NCI-H1417 treated with DMSO at 0.1 percent for 48 hours (cell line): ENCODE results near the gene NDST3.
"Not testable (repeated sequence)": the region's sequence is repeated elsewhere in the genome, so short reads cannot be mapped to it uniquely, and the experiment has no call there.

ENCODE experiments used
- DNase-seq: peaks from one replicate; lab custom pipeline; 2025; lab: John Stamatoyannopoulos, UW

Gene NDST3

DNA sequence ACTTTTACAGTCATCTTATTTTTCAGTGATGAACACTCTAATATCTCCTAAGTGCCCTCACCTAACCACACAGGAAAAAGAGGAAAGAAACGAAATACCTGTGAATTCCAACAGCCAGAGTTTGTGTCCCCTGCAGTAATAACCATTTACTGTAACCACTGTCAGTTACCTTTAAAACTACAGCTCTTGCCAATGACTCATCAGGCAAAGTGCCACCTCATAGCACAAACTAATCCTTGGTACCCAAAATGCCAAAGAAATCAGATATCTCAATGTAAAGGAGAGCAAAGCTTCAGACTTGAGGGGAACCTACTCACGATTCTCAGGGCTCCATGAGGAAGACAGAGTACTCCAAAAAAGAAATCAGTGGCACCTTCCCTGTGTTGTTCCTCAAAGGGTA is 146.5 kb downstream of the NDST3 start:
- no peak for DNase-seq

DNA sequence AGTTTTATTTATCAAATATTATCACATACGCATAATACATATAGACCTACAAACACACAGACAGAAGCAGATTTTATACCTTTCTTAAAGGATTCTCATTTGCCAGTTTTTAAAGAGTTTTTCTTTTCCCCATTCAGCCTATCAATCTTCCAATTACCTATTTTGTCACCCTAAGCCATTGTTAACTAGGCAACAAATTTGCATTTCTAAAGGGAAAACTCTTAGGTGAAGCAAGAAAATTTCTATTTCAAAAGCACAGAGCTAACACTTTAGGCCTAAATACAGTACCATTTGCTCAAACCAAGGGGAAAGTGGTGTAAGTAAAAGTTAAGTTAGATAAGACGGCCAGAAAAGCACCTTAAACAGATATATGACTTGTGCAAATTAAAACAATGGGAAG is 156.6 kb downstream of the NDST3 start:
- DNase-seq = no peak

DNA sequence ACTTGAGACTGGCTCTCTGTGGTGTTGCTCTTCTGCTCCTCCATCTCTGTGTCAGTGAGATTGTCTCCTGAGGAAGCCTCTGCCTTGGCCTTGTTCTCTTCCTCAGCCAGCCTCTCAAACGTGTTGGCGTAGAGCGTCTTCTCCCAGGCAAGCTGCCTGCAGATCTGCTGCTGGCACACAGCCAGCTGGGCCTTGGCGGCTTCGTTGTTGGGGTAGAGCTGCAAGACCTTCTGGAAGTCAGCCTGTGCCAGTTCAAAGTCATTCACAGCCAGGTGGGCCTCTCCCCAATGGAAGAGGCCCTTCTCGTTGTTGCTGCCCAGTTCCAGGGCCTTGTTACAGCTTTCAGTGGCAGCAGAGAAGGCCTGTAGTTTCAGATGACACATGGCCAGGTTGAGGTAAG is 159.1 kb downstream of the NDST3 start:
- DNase-seq = no peak

DNA sequence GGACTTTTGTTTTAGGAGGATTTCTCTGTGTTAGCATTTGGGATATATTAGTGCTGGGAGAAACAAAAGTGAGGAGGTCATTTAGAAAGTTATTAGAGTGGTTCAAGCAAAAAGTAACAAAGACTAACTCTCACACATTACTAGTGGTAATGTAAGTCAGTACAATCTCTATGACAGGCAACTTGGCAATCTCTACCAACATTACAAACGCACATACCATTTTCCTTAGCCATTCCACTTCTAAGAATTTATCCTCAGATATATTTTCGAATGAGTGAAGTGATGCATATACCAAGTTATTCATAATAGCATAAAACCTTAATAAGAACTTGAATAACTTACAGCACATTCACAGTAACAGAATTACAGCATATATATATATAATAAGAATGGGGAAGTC is 172.3 kb downstream of the NDST3 start:
- DNase-seq = no peak

DNA sequence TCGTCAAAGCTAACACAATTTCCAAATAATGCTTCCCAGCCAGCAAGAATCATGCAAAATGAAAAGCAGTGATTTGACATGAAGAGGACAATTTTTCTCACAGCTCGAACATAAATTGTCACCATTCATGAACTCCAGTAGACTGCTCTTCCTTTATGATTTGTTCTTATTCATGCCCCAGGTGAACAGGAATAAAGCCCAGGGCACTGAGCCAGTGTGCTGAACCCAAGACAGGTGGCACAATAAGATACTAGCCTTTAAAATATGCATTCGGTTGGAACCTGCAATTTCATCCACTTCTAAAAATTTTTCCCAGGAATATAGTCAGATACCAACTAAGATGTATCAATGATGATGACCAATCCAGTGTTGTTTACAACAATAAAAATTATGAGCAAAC is 178.8 kb downstream of the NDST3 start:
- no peak for DNase-seq

DNA sequence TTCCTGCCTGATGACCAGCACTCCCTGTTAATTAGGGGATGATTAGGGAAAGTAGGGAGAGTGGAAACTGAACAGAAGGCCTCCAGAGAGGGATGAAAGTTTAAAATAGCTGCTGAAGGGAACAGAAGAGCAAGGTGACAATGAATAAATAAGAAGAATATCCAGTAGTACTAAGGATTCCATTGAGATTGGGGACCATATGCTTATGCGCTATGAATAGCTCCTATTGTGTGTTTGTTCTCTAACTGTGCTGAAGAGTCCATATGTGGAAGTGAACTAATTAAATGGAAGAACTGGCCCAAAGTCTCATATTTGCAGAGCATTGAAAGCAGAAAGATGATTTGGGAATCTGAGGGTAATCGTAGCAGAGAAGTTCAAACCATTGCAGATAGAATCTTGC is 181.5 kb downstream of the NDST3 start:
- no peak for DNase-seq

DNA sequence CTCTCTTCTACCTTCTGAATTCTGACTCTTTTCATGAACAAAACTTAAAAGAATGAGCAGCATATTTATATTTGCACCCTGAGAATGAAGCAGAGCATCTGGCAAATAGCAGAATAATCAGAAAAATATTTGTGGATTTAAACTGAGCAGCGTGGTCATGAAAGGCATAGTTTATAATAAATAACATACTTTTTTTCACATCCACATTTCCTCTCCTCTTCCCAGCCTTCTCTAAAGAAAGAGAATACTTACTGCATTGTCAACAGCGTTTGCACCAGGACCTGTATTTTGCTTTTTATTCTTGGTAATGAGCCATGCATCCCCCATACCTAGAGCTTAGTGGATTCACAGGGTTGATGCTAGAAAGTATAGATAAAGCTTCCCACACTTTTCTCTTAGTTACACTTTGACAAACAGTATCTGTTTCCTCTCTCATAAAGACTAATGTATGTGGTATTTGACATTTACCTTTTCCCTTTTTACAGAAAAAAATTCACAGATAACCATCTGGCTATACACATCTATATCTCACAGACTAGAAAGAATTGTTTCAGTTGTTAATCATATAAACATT is 187.0 kb downstream of the NDST3 start:
- no peak for DNase-seq

DNA sequence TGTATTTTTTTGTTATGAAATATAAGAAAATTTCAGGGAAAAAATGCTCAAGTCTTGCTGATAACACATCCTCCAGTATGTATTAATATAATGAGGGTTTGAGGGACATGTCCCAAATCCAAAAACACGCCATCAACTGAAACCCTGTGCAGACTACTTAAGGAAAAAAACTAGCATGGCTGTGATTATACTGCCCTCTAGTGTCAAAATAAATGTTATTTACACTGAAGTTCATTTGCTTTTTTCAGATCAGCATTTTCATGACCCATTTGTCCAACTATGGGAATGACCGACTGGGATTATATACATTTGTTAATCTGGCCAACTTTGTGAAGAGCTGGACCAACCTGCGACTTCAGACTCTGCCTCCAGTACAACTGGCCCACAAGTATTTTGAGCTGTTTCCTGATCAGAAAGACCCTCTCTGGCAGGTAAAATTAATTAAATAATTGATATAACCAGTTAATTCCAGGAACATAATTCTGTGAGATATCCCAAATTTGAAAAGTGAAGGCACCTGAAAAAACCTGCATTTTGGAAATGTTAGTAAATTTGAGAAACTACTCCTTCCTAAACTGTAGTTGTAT is 190.1 kb downstream of the NDST3 start:
- DNase-seq = peak; percentile 58

DNA sequence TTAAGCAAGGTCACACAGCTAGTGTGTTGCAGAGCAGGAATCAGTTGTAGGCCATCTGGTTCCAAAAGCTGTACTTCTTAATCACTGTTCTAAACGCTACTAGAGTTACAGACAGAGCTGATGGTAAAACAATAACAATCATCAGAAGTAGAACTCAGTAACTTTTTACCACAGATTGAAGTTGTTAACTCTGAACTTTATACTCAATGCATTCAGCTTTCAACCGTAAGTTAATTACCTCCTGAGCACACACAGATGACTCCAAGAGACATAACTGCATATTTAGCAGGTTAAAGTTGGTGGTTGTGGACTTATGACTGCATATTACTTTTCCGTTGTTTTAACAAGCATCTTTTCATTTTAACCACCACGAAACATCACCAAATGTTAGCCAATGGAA is 191.2 kb downstream of the NDST3 start:
- no peak for DNase-seq

DNA sequence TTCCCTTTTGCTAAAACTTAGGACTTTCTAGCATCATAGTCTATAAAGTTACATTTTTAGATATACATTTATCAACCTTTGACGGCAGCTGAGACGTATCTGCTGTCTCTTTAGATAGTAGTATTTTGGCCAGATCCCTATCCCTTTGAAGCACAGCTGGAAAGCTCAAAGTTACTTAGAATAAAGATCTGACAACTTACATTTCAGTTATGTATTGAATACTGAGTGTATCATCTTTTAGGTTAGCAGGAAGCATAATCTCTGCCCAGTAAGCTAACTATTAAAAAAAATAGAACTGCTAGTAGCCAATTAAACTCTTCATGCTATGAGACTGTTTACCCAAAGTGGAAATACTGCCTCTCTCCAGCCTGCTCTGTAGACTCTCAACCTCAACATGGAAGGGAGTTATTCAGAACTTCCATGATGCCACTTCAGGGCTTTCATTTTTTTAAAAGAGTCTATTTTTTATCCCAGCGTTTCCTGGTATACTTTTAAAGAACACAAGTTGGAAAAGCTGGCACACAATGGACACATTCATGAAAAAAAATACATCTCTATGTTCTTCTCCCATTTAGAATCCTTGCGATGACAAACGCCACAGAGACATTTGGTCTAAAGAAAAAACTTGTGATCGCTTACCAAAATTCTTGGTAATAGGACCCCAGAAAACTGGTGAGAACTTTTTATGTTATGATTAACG is 192.2 kb downstream of the NDST3 start:
- no peak for DNase-seq

DNA sequence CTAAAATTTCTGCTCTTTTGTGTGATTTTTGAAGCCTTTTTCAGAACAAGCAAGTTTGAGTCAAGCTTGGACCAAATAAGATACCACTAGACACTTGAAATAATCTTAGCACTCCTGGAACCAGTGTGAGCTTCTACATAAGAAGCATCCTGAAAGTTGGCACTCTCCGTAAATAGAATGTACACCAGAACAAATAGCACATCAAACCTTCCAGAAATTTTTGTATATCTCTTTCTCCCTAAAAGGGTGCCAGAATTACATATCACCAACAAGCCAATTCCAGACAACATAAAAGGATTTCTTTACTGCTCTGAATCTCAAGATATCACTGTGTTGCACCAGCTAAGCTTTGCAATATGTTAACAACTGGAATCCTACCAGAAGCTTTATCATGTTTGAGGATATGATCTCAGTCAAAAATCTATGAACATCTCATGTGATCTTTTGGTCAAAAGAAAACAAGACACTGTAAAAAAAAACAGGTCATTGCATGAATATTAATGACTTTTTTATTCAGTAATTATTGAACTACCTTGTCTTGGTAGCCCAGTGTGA is 201.4 kb downstream of the NDST3 start:
- no peak for DNase-seq

DNA sequence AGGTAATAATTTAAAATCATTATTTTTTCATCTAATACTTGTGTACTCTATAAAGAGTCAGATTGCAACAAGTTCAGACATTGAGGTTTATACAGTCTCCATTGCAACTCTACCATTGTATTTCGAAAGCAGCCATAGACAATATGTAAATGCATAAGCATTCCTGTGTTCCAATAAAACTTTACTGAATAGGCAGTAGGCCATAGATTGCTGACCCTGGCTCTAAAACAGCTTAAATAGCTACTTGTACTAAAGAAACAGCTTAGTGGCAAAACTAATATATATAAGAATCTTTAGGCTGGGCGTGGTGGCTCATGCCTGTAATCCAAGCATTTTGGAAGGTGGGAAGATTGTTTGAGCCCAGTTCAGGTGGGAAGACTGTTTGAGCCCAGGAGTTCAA is 203.2 kb downstream of the NDST3 start:
- no peak for DNase-seq

DNA sequence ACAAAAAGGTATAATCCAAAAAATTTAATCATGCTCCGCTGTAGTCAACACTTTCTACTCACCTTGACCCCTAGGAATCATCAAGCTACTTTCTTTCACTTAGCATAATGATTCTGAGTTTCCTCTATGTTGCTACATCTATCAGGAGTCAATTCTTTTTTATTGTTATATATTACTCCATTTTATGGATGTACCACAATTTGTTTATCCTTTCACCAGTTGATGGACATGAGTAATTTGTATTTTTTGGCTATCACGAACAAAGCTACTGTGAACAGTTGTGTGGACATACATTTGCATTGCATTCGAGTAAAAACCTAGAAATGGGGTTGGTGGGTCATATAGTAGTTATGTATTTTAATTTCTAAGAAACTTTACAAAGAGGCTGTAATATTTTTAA is 215.6 kb downstream of the NDST3 start:
- no peak for DNase-seq

DNA sequence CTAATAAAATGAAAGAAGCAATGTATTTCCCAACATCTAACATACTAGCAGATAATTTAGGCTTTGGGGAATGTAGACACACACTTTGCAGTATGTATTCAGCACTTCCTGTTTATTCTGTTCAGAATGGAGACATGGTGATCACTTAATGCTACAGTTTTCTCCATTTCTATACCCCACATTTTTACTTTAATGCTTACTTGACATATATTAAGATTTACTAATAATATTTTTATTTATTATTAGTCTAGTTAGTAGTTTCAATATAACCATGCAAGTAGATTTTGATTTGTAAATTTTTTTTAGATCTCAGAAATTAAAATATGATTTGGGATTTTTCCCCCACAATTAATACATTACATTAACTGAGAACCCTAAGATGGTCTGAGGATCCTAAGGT is 220.1 kb downstream of the NDST3 start:
- DNase-seq = no peak

DNA sequence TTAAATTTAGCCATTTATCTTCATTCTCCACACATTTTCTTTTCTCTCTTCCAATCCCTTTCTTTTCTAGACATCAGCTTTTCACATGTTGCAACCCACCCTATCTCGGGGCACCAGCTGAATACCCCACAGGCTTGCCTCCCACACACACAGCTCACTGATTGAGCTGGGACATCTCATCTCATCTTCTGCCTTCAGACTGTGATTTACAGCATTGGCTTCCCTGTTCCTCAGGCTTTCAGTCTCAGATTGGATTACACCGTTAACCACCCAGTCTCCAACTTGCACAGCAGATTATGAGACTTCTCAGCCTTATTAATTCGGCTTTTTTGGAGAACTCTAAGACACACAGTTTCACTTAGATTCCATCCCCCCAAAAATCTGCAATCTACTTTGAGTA is 224.8 kb downstream of the NDST3 start:
- DNase-seq = no peak

DNA sequence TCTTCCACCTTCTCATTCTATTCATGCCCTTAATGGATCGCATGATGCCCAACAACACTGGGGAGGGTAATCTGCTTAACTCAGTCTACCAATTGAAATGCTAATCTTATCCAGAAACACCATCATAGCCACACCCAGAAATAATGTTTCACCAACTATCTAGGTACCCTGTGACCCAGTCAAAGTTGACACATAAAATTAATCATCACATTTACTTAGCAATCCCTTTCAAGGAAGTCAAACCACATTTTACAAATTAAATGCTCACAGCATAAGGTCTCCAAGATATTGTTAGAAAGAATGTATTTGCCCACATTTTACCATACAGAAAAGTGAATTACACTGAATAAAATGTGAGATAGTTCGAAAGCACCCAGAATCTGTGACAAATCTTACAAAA is 226.0 kb downstream of the NDST3 start:
- DNase-seq = no peak

DNA sequence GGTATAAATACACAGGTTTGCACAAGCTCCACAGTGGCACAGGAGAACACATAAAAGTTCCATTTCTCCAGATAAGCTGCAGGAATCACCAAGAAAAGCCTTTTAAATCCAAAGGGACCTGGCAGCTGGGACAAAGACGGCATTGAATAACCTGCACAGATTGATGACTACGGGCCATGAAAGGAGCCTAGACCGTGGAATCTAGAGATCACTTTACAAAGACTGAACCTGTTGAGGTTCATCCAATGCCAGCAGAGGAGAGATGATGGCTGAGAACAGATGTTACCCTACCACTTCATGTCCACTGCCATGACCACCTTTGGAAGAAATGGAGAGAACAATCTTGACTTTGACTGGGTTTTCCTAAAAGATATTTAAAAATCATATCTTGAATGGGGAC is 229.8 kb downstream of the NDST3 start:
- no peak for DNase-seq

DNA sequence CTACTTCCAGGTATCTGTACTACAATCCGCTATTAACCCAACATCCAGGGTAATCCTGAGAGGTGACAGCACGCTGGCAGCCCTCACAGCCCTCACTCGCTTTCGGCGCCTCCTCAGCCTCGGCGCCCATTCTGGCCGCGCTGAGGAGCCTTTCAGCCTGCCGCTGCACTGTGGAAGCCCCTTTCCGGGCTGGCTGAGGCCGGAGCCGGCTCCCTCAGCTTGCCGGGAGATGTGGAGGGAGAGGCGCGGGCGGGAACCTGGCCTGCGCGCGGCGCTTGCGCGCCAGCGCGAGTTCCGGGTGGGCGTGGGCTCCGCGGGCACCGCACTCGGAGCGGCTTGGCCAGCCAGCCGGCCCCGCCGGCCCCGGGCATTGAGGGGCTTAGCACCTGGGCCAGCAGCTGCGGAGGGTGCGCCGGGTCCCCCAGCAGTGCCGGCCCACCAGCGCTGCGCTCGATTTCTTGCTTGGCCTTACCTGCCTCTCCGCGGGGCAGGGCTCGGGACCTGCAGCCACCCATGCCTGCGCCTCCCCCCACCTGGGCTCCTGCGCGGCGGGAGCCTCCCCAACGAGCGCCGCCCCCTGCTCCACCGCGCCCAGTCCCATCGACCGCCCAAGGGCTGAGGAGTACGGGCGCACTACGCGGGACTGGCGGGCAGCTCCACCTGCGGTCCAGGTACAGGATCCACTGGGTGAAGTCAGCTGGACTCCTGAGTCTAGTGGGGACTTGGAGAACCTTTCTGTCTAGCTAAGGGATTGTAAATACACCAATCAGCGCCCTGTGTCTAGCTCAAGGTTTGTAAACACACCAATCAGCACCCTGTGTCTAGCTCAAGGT is 231.2 kb downstream of the NDST3 start:
- DNase-seq = no peak

DNA sequence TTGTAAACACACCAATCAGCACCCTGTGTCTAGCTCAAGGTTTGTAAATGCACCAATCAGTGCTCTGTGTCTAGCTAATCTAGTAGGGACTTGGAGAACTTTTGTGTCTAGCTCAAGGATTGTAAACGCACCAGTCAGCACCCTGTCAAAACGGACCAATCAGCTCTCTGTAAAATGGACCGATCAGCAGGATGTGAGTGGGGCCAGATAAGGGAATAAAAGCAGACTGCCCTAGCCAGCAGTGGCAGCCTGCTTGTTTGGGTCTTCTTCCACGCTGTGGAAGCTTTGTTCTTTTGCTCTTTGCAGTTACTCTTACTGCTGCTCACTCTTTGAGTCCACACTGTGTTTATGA is 231.8 kb downstream of the NDST3 start:
- not testable (repeated sequence) for DNase-seq

DNA sequence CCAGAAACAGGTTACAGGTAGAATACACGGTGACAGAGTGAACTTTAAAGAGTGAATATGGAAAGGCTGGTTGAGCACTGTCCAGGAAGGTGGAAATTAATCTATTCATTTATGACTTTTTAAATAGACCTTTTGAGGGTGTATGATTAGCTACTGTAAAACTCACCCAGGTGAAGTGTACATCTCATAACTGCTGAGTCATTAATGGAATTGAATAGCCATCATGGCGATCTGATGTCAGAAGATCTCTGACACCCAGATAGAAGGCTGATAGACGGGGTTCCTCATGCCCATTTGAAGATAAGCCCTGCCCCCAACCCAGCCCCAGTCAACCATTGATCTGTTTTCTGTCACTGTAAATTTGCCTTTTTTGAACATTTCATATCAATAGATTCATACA is 234.5 kb downstream of the NDST3 start:
- no peak for DNase-seq

DNA sequence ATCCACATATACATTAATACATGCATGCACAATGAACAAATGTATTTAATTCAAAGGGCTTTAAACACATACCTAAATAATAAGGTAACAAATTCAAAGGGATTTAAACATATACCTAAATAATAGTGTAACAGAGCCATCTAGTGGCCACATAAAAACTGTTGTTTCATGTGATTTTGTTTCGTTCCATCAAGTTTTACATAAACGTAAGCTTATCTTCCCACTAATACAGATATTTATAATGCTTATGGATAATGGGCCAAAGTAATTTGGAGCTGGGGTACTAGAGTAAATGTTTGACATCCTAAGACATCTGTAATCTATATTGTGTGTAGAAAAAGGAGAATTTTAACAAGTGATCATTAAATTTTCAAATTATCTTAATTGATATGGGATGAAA is 236.2 kb downstream of the NDST3 start:
- peak; percentile 41 for DNase-seq

DNA sequence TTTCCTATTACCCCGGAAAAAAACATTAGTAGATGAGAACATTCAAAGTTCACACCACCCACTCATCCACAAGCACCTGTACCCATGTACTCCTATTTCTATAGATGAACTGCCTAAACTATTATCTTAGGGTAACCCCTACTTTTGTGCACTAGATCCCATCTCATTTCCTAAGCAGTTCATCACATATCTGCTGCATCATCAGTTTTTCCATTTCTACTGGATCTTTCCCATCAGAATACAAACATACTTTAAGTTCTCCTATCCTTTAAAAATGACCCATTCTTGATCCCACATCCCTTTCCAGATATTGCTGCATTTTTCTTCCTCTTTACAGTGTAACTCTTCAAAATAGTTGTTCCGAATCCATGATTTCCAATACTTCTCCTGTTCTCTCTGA is 237.5 kb downstream of the NDST3 start:
- DNase-seq = no peak

DNA sequence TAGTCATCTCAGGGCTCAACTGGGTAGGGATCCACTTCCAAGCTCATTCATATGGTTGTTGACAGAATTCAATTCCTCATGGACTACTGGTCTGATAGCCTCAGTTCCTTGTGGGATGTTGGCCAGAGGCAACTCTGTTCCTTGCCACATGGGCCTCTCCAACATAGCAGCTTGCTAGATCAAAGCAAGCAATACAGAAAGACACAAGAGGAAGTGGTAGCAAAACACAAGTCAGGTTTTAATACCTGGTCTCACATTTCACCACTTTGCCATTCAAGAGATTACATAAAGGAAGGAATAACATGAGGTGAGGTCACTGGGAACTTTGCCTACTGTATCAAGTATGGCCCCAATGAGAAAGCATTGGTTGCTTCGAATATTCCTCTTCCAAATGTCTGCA is 239.4 kb downstream of the NDST3 start:
- DNase-seq = no peak
